GM21447 (cell line): ENCODE measurements around the gene RAB7B.

Source experiments
- ATAC-seq: cut with Tn5 transposase; IDR thresholded peaks from one replicate; pipeline ENCODE4 v1.9.1; 2021; ENCODE audit not compliant: unreplicated experiment

Gene RAB7B

DNA sequence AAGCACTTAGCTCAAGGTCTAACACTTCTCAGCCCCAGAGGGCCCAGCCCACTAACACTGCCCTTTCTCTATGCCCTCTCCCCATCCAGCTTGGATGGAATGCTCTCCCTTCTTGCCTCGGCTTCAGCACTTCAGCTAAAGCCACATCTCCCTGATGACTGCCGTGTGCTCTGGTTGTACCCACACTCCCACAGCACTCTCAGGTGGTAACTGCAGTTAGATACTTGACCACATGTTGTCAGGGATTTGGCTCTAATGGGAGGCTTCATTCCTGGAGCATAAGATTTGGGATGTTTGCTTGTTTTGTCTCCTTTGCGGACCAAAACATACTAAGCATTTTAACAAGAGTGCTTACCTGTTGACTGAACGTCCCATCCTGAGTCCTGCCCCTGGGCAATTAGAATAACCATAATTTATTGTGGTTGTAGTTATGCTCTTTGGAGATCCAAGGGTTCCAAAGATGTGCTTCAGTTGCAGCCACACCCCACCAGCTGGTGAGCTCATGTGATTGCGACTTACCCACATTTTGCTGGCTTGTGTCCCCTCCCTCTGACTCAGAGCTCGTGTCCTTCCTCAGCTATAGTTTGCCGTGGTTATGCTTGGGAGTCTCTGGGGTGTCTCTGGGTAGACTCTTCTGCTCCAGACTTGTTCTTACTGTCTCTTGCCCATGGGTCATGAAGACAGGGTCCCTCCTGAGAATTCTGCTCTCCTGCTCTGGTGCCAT lies 52.2 kb downstream of the RAB7B start:
- ATAC-seq, result no peak

DNA sequence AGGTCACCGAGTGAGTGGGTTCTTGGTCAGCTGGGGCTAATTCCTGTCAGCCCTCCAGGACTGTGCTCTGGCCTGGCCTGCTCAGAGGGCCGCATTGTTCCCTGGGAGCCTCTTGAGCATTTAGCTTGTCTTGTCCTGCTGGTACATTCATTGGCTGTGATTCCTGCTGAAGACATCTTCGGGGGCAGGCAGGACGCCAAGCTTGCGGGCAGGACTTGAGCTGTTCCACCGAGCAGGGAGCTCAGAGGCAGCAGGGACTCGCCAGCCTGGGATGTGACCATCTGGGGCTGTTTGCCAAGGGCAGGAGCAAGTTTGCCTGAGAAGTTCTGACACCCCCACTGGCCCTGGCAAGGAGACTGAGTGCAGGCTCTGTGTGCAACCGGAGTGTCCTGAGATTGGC lies 52.9 kb downstream of the RAB7B start:
- ATAC-seq, result no peak

- no peak for ATAC-seq
Observed at GRCh38 chr1:205949753-205950152, 53.4 kb downstream of the RAB7B start.

- ATAC-seq, result no peak
Observed at GRCh38 chr1:205948886-205949285, 54.3 kb downstream of the RAB7B start.

- no peak for ATAC-seq
Observed at GRCh38 chr1:205948039-205948438, 55.2 kb downstream of the RAB7B start.

DNA sequence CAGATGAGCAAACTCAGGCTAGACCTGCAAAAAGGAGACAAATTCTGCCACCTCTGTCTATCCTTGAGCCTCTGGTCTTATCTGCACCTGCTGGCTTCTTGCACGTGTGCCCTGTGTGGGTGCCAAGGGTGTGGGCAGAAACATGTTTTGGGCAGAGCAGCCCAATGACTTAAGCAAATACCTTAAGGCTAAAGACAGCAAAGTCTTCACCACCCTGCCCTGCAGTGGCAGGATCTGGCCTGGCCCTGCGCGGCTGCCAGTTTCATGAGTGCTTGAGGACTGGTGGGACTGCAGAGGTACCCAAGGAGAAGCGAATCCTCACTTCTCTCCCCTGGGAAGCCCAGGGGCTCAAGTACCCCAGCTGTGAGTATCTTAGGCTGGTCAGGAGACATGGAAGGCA lies 56.2 kb downstream of the RAB7B start:
- no peak for ATAC-seq

DNA sequence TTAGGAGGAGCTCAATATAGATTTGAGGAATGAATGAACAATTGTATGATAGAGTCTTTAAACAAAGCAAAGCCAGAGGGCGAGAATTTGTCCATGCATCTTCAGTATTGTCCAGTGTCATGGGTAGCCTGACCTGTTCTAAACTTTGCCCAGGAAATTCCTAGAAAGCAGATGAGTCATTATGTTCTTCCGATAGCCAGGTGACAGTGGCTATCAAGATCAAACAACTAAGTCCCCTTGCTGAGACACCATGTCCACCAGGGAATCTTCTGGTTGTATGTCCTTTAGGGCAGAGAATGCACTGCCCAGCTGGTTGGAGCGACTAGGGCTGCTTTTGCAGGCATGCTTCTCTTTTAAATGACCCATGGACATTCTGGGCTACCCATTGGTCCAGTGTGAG lies 58.1 kb downstream of the RAB7B start:
- ATAC-seq, result no peak

DNA sequence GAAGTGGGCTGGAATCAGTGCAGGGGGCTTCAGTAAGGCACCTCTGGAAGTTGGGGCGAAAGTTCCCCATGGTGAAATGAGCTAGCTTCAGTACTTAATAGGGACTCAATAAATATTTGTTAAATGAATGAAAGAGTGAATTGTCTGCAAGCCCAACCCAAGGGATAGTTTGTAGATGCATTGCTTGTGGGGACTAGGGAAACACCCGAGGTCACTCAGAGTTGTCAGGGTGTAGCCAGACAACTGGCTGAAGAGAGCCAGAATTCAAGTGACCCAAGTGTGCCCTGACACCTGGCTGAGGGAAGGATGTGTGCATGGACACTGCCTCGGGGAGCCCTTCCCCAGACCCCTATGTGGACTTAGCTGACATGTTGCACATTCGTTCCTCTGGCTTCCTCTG lies 58.7 kb downstream of the RAB7B start:
- no peak for ATAC-seq

DNA sequence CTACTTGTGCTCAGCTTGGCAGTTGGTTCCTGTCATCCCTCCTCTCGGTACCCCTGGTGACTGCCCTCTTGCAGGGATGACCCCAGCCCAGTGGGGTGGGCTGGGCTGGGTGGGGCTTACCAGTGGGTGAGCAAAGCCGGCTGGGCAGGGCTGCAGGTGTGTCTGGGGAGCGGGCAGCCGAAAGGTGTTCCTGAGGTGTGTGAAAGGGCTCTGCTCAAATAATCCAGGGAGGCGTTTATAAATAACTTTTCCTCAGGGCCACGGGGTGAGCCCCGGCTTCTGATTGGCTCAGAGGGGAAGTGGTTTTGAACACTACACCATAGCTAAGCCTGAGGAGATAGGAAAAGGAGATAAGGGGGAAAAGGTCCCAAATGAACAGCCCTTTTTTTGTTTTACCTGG lies 60.0 kb downstream of the RAB7B start, which contains the start of gene SLC26A9:
Gene SLC26A9, minus strand, starts transcription at position 212 of the 400 bp plus-strand sequence. CDS start 7,636 bp downstream, outside the sequence.
- no peak for ATAC-seq

DNA sequence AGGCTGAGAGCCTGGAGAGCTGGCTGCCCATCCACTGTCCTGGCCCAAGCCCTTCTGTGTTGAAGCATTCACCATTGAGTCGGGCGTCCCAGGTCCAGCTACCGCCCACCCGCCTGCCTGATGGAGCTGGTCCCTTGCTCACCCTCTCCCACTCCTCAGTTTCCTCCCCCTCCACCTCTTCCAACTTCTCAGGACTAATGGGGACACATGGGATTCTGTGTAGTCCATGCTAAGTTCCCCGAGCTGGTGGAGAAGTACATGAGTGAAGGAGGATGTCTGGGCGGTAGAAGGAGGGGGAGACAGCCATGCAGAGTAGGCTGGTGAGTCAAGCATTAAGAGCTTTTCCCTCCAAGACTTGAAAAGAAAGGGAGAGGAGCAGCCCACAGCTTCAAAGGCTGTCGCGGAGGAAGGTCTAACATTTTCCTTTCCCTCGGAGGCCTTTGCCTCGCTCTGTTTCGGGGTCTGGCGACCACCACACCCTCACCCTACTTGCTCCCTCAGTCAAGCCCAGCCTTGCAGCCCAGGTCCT lies 60.5 kb downstream of the RAB7B start:
- no peak for ATAC-seq

- ATAC-seq, result no peak
Observed at GRCh38 chr1:205940710-205941109, 62.5 kb downstream of the RAB7B start.

DNA sequence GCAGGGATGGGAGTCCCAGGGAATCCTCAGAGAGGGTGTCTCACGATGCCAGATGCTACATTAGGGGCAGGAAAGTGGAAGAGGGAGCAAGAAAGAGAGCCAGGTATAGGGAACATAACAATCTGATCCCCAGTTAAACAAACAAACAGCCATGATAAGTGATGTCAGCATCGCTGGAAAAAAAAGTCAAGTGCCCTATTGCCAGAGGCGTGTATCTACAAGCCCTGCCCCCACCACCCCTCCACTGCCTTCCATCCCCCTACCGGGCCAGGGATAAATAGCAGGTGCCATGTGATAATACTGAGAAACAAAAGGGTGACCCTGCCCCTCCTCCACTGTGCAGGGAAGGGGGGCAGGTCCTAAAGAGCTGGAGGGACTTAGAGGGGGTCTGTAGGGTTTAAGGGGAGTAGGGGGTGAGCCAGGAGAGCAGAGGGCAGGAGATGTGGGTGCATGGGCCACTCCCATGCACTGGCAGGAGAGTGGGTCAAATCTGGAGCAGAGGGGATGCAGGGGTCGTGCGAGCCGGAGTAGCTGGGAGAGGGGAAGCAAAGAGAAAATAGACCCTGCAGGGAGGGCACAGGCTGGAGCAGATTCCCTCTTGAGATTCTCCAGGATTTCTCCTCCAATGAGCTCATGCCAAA lies 63.4 kb downstream of the RAB7B start:
- ATAC-seq, result no peak

DNA sequence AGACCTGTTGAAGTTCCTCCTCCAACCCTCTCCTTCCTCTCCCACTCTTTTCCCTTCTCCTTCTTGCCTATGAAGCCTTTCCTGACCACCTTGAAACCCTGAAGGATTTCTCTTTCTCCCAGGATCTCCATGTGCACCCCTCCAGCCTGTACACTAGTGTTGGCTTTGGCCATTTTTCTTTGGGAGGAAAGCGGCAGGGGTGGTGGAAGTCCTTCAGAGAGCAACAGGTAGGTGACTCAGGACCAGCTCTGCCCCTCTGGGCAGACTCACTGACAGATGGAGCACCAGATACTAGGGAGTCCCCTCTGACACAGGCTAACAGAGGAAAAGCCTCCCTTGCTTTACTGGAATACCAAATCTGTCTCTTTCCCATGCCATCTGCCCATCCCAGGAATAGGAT lies 64.5 kb downstream of the RAB7B start:
- no peak for ATAC-seq

DNA sequence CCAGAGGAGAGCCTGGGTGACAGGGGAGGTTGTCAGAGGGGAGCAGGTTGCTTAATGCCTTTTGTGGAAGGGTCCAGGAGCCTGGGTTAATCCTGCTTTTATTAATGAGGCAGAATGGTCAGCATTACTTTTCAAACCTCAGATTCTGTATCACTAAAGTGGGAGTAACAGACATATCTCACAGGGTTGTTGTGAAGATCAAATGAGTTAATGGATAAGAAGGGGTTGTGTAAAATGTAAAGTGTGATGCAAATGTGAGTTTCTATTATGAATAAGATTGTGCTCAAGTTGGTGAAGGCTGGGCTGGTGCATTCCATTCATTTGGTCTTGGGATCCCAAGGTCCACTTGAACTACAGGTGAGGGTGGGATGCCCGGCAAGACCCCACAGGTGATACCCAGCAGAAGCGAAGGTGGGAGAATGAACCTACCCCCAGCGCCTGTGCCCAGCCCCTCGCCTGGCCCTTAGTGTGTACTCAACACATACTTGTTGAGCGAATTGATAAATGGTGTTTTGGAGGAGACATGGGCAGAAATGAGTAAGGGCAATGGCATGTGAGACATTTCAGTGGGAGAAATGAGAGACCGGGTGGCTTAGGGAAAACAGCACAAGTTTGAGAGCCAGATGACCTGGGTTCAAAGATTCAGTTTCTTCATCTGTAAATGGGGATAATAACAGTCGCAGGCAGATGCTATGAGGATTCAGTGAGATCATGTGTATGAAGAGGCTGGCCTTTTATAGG lies 66.2 kb downstream of the RAB7B start:
- no peak for ATAC-seq

DNA sequence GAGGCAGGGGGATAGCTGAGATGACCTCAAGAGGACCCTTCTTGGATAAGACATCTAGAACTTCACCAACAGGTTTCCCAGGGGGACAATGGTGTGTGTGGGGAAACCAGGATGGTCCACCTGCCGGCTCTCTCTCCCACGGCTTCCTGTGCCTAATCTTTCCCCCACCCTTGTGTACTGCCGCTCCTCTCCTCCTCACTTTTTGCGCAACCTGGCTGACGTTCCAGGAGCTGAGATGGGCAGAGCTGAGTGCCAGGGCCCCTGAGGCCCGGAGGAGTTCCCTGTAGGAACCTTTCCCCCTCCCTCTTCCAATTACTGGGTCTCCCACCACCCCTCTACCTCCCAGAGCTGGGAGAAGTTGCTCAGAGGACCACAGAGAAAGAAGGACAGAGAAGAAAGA lies 66.9 kb downstream of the RAB7B start:
- no peak for ATAC-seq

- no peak for ATAC-seq
Observed at GRCh38 chr1:205935869-205936268, 67.3 kb downstream of the RAB7B start.

DNA sequence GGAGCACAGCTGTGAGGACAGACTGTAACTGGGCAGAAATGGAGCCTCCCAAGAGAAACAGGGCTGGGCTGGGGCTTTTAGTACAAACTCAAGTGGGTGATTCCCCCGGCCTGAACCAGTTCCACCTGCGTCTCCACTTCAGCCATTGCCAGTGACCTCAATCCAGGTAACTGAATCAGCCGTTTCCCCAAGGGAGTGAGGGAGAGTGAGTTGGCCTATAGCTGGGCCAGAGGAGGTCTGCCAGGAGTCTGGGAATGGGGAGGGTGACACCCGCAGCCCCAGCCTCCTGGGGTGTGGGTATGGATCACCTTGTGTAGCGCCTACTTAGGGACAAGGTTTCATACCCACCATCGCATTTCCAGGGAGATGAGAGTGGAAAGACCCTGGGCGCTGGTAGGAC lies 68.4 kb downstream of the RAB7B start:
- ATAC-seq, result no peak

GRCh38 chr1:205933671-205934618 lies 69.2 kb downstream of the RAB7B start:
- ATAC-seq, result no peak

- ATAC-seq, result no peak
Observed at GRCh38 chr1:205932776-205933175, 70.4 kb downstream of the RAB7B start.

GRCh38 chr1:205930799-205931281 lies 72.4 kb downstream of the RAB7B start:
- ATAC-seq, result no peak

- ATAC-seq, result no peak
Observed at GRCh38 chr1:205930195-205930577, 73.0 kb downstream of the RAB7B start.
